Kidney epithelial cell (primary cell): ENCODE measurements around the gene CYBRD1. TPM values are rescaled to one million over a fixed set of nuclear protein-coding genes. Genes with fewer than 3 reads are reported as not detected.

ENCODE experiments used
- DNase-seq: peaks from one replicate; pipeline ENCODE4 v3.0.0-alpha.2; 2010; ENCODE audit warnings: low read depth
- H3K27me3 ChIP-seq: 2 replicates; pipeline ENCODE4 v1.6.0; 2011; ENCODE audit warnings: low read length; ENCODE audit not compliant: control insufficient read depth, insufficient read depth
- H3K36me3 ChIP-seq: 2 replicates; pipeline ENCODE4 v1.5.1; 2011; ENCODE audit warnings: low read length; ENCODE audit not compliant: control insufficient read depth, insufficient read depth
- H3K4me3 ChIP-seq: 2 replicates; pipeline ENCODE4 v1.5.1; 2011; ENCODE audit warnings: low read depth, mild to moderate bottlenecking, control low read depth, low read length
- CTCF ChIP-seq: IDR thresholded peaks from 2 replicates; pipeline ENCODE4 v1.5.1; 2011; ENCODE audit warnings: mild to moderate bottlenecking, moderate library complexity, low read length, control low read depth, inconsistent platforms; ENCODE audit not compliant: insufficient read depth, poor library complexity, severe bottlenecking
- total RNA-seq: library from RNA; depleted of rRNA; stranded (reverse); fragments of >200 nt; gene quantifications from 2 replicates; pipeline ENCODE4 v1.2.3, GENCODE V29; 2015

The CYBRD1 gene
- total RNA-seq, 1 donor from 2014 or later, result 6.8 TPM

- H3K36me3 ChIP-seq, result no peaks in the 10 kb centered on the region
- DNase-seq, result no peak
- no peaks in the 10 kb centered on the region for H3K27me3 ChIP-seq
Measured at GRCh38 chr2:171566057-171566456, 43.8 kb downstream of the CYBRD1 start.

GRCh38 chr2:171566753-171567152 is 44.5 kb downstream of the CYBRD1 start:
- Histone ChIP-seq H3K27me3 (no peaks in the 10 kb centered on the region), H3K4me3 (no peak overlapping the region), H3K36me3 (no peaks in the 10 kb centered on the region)
- no peak for DNase-seq
- no peak for TF ChIP-seq CTCF

More at GRCh38 chr2:171566057-171566456, 43.8 kb downstream of the CYBRD1 start:
- H3K4me3 ChIP-seq, result no peak overlapping the region
- TF ChIP-seq CTCF, result no peak

GRCh38 chr2:171568089-171568488 is 45.8 kb downstream of the CYBRD1 start:
- Histone ChIP-seq H3K4me3 (no peak overlapping the region), H3K36me3 (no peaks in the 10 kb centered on the region), H3K27me3 (no peaks in the 10 kb centered on the region)
- TF ChIP-seq CTCF, result no peak
- no peak for DNase-seq

GRCh38 chr2:171571721-171572120 is 49.4 kb downstream of the CYBRD1 start:
- H3K4me3 ChIP-seq, result no peak overlapping the region
- TF ChIP-seq CTCF, result no peak
- DNase-seq, result no peak
- H3K36me3 ChIP-seq, result no peaks in the 10 kb centered on the region
- H3K27me3 ChIP-seq, result no peaks in the 10 kb centered on the region

- no peaks in the 10 kb centered on the region for H3K27me3 ChIP-seq
- TF ChIP-seq CTCF, result peak; percentile 92
- H3K4me3 ChIP-seq, result no peak overlapping the region
- peak; percentile 28 for DNase-seq
- H3K36me3 ChIP-seq, result no peaks in the 10 kb centered on the region
Measured at GRCh38 chr2:171574149-171574795, 52.0 kb downstream of the CYBRD1 start.

- TF ChIP-seq CTCF, result no peak
- Histone ChIP-seq H3K27me3 (no peaks in the 10 kb centered on the region), H3K36me3 (no peaks in the 10 kb centered on the region), H3K4me3 (no peak overlapping the region)
- DNase-seq, result no peak
Measured at GRCh38 chr2:171575606-171576005, 53.3 kb downstream of the CYBRD1 start.
